GM12875 (cell line): Measurements from ENCODE around the gene HPCAL1.

Experiments
- H3K4me3 ChIP-seq: one replicate; pipeline ENCODE4 v1.5.1; 2011; ENCODE audit warnings: low read depth, low read length, control low read depth
- TF ChIP-seq, protein P1 (sequence below): IDR thresholded peaks from 2 replicates; pipeline ENCODE4 v1.5.1; 2011; ENCODE audit warnings: low read depth, mild to moderate bottlenecking, control low read depth, inconsistent platforms, low read length, moderate library complexity, borderline replicate concordance; ENCODE audit not compliant: insufficient read depth

HPCAL1 gene

DNA sequence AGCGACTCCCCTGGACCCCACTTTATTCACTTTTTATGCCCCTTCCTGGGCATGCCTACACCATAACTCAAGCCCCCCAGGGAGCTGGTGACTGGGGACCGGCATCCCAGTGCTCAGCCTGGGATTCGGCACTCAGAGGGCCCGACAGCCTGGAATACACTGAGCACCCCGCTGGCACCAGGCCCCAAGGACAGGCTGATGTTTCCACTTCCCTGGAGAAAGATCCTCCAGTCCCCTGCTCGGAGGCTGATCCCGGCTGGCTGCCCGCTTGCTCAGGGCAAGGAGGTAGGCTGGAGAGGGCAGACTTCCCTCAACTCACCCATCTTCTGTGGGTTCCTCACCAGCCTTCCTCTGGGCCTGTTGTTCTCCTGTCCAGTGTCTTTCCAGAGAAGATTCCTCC lies 108.9 kb downstream of the HPCAL1 start:
- H3K4me3 ChIP-seq, result no peak overlapping the region
- TF ChIP-seq, protein P1, sequence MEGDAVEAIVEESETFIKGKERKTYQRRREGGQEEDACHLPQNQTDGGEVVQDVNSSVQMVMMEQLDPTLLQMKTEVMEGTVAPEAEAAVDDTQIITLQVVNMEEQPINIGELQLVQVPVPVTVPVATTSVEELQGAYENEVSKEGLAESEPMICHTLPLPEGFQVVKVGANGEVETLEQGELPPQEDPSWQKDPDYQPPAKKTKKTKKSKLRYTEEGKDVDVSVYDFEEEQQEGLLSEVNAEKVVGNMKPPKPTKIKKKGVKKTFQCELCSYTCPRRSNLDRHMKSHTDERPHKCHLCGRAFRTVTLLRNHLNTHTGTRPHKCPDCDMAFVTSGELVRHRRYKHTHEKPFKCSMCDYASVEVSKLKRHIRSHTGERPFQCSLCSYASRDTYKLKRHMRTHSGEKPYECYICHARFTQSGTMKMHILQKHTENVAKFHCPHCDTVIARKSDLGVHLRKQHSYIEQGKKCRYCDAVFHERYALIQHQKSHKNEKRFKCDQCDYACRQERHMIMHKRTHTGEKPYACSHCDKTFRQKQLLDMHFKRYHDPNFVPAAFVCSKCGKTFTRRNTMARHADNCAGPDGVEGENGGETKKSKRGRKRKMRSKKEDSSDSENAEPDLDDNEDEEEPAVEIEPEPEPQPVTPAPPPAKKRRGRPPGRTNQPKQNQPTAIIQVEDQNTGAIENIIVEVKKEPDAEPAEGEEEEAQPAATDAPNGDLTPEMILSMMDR, result no peak

DNA sequence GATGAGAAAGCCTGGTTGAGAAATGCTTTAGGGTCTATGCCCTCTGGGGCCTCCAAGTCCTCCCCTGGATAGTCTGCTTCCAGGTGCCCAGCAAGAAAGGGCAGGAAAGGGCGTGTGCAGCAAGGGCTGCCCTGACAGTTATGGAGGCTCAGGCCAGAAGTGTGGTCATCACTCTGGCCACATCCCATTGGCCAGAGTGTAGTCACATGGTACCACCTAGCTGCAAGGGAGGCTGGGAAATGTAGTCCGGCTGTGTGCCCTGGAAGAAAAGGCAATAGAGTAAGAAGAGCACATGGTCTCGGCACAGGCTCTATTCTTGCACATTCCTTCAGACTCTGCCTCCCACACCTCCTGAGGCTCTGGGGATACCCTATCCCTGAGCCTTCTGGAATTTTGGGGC lies 109.7 kb downstream of the HPCAL1 start:
- TF ChIP-seq, protein P1, result no peak

DNA sequence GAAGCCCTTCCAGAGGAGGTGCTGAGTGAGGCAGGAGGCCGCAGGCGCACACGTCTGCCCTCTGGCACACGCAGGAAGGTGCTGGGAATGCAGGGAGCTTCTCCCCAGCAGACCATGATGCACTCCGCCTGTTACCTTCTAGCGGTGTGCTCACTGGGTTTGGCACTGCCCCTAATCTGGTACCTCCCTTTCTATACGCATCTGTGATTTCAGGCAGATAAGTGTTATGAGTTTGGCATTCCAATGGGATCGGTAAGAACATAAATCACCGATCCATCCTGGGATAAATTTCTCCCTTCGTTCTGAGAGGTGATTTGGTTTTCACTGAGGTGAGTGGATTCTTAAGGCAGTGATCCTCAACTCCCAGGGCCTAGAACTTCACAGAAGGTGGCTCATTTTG lies 110.8 kb downstream of the HPCAL1 start:
- TF ChIP-seq, protein P1, result no peak
- H3K4me3 ChIP-seq, result no peak overlapping the region

More for the DNA sequence above, 109.7 kb downstream of the HPCAL1 start:
- no peak overlapping the region for H3K4me3 ChIP-seq

DNA sequence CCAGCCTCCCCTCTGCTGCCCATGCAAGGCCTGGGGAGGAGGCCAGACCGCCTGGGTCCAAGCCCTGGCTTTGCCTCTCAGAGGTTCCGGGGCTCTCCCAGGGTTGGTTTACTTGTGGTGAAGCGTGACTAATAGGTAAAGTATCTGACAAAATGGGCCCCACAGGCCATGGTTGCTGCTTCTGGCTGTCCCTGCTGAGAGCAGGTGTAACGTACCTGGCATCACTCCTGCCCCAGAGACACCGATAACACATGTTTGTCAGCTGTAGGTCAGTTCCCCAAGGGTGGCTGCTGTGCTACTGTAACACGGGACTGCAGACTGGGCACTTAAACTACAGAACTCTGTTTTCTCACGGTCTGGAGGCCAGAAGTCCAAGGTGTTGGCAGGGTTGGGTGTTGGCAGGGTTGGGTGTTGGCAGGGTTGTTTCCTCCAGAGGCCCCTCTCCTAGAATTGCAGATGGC lies 111.3 kb downstream of the HPCAL1 start:
- H3K4me3 ChIP-seq, result no peak overlapping the region
- TF ChIP-seq, protein P1, result no peak

DNA sequence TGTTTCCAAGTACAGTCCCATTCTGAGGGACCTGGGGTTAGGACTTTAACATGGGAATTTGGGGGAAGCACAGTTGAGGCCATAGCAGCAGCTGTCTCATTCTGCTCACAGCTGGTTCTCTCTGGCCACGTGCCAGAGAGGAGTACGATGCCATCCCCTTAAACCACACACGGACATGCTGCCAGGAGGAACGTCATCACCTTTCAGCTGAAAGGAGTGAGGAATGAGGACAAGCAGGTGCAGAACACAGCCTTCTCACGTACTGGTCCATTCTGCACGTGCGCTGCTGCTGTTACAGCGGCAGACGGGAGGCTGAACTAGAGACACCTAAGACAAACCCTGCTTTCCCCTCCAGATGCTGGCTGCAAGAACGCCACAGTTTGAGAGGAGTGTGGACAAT lies 111.9 kb downstream of the HPCAL1 start:
- TF ChIP-seq, protein P1, result no peak
- H3K4me3 ChIP-seq, result no peak overlapping the region

DNA sequence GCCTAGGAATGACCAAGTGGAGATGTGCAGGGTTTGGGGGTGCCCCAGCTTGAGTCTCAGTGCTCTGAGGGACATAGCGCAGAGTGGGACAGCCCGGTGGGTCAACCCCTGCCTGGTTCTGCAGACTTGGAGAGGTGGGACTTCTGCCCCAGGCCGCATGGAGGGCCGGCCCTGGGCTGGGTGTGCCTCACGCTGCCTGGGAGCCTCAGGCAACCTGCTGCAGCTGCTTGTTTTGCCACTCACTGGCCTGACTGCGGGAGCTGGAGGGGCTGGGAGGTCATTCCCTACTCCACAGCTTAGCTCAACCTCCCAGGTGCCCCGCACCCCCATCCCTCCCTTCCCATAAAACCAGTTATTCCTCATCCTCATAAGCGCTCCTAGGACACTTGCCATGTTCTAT lies 112.3 kb downstream of the HPCAL1 start:
- H3K4me3 ChIP-seq, result no peak overlapping the region
- TF ChIP-seq, protein P1, result no peak

DNA sequence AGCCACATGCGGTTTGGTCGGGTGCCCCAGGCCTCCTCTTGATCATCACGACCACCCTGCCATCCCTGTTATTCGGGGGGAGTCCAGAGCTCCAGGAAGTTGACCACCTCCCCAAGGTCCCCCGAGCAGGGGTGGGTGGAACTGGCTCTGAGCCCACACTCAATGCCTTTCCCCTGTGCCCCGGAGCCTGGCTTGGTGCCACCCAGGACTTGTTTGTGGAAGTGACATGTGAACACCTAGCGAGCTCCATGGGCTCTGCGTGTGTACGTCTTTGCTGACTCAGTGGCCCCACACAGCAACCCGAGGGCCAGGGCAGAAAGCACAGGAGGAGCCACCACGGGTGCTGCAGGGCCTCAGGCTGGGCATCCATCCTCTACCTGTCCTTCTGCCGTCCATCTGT lies 112.9 kb downstream of the HPCAL1 start:
- TF ChIP-seq, protein P1, result no peak
- no peak overlapping the region for H3K4me3 ChIP-seq
